Fibroblast of skin of left biceps (primary cell): ENCODE results near the gene GORAB.

Experiments
- DNase-seq, 2 experiments: peaks; one replicate each; pipeline ENCODE4 v3.0.0-alpha.2; 2013; ENCODE audit warnings: low read depth in 2 of 2

The GORAB gene

GRCh38 chr1:170531758-170532657 lies at the start of gene GORAB:
GORAB (plus strand) TSS chr1:170532166; CDS start chr1:170532224, 58 bp downstream.
- DNase-seq = peak; percentile 94

GRCh38 chr1:170483051-170483450 lies 48.9 kb upstream of the GORAB start:
- DNase-seq = peak; percentile 58 to 60

GRCh38 chr1:170487503-170487902 lies 44.5 kb upstream of the GORAB start:
- no peak for DNase-seq

- DNase-seq = no peak
These were observed 40.7 kb upstream of the GORAB start for GRCh38 chr1:170491291-170491690.

- no peak for DNase-seq
These were observed 37.6 kb upstream of the GORAB start for GRCh38 chr1:170494369-170494768.

GRCh38 chr1:170495006-170495405 lies 37.0 kb upstream of the GORAB start:
- DNase-seq = no peak

- no peak for DNase-seq
These were observed 33.1 kb upstream of the GORAB start for GRCh38 chr1:170498876-170499275.

GRCh38 chr1:170503665-170504064 lies 28.3 kb upstream of the GORAB start:
- DNase-seq = no peak

- no peak for DNase-seq
These were observed 21.8 kb upstream of the GORAB start for GRCh38 chr1:170510163-170510562.

- DNase-seq = no peak
These were observed 20.9 kb upstream of the GORAB start for GRCh38 chr1:170511038-170511437.

GRCh38 chr1:170513138-170513537 lies 18.8 kb upstream of the GORAB start:
- DNase-seq = no peak

- no peak for DNase-seq
These were observed 13.7 kb upstream of the GORAB start for GRCh38 chr1:170518185-170518834.

GRCh38 chr1:170518965-170519364 lies 13.0 kb upstream of the GORAB start:
- DNase-seq = no peak

- no peak for DNase-seq
These were observed 11.4 kb upstream of the GORAB start for GRCh38 chr1:170520601-170521000.

GRCh38 chr1:170521818-170522217 lies 10.1 kb upstream of the GORAB start:
- DNase-seq = no peak

- no peak for DNase-seq
These were observed 801 bp upstream of the GORAB start for GRCh38 chr1:170530972-170531757.

GRCh38 chr1:170533298-170533697 lies 1.3 kb downstream of the GORAB start:
- DNase-seq = peak; percentile 50 to 55

- DNase-seq = no peak
These were observed 2.7 kb downstream of the GORAB start for GRCh38 chr1:170534626-170535147.

- no peak for DNase-seq
These were observed 3.5 kb downstream of the GORAB start for GRCh38 chr1:170535418-170535817.

GRCh38 chr1:170536924-170537551 lies 5.1 kb downstream of the GORAB start:
- no peak for DNase-seq

- peak in 1 of 2 experiments; percentile 17 for DNase-seq
These were observed 6.0 kb downstream of the GORAB start for GRCh38 chr1:170537798-170538503.
